ENCODE results near the gene MYO1A.

DNA sequence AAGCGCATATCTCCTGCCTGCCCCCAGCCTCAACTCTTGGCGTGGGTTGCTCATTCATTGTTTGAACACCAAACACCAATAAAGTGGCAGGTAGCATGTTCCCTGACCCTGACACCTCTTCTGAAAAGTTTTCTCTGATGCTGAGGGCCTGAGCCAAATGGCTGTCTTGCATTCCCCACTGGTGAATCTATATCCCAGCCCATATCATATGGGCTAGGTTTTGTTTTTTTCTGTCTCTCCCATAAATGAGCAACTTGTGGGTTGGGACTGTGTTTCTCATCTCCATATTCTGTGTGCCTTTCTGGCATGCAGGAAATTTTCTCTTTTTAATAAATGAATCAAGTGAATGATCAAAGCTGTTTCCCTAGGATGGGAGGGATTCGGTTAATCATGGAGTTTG is 5.0 kb downstream of the MYO1A start:
- TF ChIP-seq, protein P1, sequence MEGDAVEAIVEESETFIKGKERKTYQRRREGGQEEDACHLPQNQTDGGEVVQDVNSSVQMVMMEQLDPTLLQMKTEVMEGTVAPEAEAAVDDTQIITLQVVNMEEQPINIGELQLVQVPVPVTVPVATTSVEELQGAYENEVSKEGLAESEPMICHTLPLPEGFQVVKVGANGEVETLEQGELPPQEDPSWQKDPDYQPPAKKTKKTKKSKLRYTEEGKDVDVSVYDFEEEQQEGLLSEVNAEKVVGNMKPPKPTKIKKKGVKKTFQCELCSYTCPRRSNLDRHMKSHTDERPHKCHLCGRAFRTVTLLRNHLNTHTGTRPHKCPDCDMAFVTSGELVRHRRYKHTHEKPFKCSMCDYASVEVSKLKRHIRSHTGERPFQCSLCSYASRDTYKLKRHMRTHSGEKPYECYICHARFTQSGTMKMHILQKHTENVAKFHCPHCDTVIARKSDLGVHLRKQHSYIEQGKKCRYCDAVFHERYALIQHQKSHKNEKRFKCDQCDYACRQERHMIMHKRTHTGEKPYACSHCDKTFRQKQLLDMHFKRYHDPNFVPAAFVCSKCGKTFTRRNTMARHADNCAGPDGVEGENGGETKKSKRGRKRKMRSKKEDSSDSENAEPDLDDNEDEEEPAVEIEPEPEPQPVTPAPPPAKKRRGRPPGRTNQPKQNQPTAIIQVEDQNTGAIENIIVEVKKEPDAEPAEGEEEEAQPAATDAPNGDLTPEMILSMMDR (IDR thresholded peaks at IDR 0.05) = no peak
- TF ChIP-seq EZH2 (IDR thresholded peaks at IDR 0.05; ENCODE audit: borderline replicate concordance, insufficient read depth, low read depth, low read length, poor library complexity, severe bottlenecking) = no peak

Data from B cell (primary cell).